Measurements from ENCODE around the gene TRAK2.

- TF ChIP-seq CTCF (conservative IDR thresholded peaks at IDR 0.05 in 1 of 2, IDR thresholded peaks at IDR 0.05 in 1 of 2; ENCODE audit: extremely low read depth in 1 of 2, insufficient read depth in 1 of 2, low read depth in 1 of 2, low read length in 2 of 2) (no peak), EZH2 (IDR thresholded peaks at IDR 0.05; ENCODE audit: borderline replicate concordance, low read length) (no peak)
Measured at GRCh38 chr2:201378496-201379397, 72.5 kb downstream of the TRAK2 start.

Data from mammary epithelial cell (primary cell).